Fibroblast of skin of left biceps (primary cell): Measurements from ENCODE around the gene PPP1R7.

Experiments
- DNase-seq, 2 experiments: peaks; one replicate each; pipeline ENCODE4 v3.0.0-alpha.2; 2013; ENCODE audit warnings: low read depth in 2 of 2

Gene PPP1R7

DNA sequence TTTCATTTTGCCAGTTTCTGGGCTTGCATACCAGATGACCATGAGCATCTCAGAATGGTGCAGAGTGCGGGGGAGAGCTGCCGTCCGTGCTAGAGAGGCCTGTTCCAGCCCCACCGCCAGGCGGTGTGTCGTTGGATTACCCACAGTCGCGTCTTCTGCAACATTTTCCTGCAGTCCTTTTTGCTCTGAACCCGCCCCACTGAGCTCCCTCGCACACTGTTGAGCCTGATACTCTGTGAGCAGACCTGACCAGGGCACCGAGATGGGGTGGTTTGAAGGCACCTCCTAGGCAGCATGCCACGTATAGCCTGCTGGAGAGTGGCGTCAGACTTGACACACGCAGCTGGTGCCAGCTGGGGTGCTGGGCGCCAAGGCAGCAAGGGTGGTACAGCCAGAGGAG lies 18.1 kb downstream of the PPP1R7 start:
- no peak for DNase-seq

DNA sequence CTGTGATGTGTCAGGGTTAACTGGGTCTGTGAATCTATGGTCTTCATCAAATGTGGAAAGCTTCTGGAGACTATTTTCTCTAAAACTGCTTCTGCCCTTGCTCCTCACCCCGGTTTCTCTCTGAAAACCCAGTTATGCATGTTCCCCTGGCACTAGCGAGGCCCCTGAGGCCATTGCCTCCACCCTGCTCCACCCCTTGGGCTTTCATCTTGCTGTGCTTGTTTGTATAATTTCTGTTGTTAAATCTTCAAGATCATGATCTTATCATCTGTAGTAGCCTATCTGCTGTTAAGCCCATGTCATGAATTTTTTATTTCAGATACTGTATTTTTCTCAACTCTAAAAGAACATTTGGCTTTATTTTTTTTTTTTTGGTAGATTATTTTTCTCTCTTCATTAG lies 23.3 kb downstream of the PPP1R7 start:
- no peak for DNase-seq

DNA sequence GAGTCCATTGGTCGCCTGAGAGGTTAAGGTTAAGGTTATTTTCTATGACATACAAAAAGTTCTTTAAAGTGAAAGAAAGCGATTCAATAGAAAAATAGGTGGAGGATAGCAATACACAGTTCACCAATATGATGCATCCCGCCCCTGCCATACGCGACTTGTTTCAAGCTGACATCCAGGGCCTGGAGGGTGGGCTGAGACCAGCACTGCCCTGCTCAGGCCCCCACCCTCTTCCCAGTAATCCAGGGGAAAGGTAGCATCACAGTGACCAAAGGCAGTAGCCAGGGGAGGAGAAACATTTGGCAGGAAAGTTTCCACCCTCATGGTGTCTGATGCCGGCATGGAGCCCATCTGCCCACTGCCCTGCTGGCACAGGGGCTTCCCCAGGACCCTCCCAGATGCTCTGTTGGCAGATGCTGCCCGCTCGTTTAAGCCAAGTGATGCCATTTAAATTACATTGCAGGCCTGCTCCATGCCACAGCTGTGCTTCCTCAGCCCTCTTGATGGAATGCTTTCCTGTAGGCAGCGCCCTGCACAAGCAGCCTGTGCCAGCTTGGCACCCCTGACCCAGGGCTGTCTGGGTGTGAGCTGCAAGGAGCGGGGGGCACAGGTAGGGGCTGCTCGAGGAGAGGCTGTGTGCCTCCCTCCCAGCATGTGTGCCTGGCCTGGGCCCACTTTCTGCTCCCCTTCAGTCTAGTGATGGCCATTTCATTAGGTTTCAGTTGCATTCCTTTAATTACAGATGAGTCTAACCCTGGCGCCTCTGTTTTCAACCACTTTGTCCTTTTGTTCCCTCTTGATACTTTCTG lies 27.5 kb downstream of the PPP1R7 start:
- no peak for DNase-seq

DNA sequence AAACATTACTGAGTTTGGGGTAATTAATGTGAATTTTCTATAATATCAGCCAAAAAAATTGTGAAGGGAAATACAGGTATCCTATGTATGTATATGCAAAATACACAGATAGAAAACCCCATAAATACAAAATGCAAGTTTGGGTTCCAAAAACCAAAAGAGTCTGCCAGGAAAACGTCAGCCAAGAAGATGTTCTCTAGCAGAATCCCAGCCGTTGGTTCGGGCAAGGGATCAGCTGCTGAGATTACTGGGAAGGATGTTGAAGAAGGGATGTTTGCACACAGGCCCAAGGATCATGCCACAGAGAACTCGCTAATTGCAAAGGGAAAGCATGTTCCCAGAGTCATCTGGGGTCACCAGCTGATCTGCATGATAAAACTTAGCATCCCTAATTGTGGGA lies 28.7 kb downstream of the PPP1R7 start:
- DNase-seq: no peak

DNA sequence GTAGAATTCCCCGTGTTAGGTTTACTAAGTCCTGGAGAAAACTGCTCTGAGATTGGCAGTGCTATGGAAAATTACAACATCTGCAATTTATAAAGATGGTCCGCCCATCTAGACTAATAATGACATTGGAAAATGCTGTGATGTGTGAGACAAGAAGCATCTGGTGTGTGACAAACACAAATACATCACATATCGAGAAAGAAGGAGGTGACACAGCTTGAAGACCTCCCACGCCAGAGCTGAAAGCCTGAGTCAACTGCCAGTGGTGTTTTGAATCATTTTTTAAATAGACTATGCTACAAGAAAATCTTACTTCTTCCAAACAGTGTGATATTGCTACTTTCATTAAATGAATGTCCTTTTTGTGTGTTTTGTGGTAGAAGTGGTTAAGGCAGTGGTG lies 29.6 kb downstream of the PPP1R7 start:
- DNase-seq: no peak

DNA sequence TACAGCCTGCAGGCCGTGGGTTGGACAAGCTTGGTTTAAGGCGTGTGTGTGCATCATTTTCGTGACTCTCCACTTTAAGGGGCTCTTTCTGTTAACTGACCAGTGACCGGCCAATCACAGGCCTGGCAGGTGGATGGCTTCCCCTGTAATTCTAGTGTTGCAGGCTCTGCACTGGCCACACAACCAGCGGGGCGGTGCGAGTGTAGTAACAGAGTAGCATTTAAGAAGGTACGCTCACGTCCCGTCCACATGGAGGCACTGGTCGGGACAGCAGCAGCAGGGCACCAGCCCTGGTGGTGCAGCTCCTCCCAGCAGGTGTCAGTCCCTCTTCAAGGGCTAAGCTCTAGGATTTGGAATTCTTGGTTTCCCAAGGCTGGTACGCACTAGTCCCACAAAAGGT lies 30.2 kb downstream of the PPP1R7 start:
- DNase-seq: no peak

DNA sequence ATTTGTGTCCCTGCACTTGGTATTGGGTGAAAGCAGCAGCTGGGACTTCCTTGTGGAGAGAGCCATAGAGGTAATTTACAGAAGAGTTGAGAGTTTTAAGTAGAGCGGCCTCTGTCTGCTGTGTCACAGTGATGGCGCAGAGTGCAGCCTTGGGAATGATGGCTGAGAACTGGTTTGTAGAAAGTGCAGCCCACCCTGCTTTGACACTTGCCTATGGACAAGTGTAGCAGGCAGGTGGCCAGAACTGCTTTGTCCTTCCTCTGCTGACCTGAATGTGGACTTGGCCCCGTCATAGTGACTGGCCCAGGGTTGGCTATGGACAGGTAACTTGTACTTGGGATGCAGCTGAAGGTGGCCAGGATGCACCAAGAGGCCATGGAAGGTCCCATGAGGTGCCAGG lies 31.9 kb downstream of the PPP1R7 start:
- DNase-seq: no peak

DNA sequence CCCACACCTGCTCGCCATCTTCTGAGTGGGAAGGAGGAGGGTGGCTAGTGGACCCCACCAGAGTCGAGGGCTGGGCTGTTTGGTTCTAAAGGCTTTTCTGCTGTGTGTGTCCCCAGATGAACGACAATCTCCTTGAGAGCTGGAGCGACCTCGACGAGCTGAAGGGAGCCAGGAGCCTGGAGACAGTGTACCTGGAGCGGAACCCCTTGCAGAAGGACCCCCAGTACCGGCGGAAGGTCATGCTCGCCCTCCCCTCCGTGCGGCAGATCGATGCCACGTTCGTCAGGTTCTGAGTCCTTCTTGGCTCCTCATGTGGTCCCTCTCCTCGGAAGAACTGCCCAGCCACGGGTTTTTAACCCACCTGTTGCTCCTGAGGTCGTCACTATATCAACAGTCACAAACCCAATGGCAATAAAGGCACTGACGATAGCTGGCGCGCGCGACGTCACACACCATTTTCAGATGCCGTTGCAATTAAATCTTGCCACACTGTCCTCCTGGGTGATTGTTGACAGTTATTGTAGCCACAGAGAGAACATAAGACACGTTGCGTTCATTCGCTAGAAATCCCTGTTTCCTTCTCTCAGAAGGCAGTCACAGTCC lies 32.4 kb downstream of the PPP1R7 start:
- DNase-seq: no peak

DNA sequence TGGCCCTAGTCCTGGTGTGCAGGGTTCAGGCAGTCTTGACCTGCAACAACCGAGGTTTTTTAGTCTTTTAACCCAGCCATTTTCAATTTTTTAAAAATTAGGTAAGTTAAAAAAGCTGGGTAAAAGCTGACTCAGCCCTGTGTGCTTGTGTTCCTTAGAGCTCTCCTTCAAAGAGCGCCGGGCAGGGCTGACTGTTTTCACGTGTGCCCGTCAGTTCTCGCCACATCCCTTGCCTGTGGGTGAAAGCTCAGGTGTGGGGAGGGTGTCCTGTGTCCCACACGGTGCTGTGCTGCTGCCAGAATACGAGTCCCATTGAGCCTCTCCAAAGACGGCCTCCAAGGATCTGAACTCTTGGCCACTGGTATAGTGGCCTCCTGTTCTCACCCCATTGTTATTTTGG lies 33.0 kb downstream of the PPP1R7 start:
- no peak for DNase-seq

DNA sequence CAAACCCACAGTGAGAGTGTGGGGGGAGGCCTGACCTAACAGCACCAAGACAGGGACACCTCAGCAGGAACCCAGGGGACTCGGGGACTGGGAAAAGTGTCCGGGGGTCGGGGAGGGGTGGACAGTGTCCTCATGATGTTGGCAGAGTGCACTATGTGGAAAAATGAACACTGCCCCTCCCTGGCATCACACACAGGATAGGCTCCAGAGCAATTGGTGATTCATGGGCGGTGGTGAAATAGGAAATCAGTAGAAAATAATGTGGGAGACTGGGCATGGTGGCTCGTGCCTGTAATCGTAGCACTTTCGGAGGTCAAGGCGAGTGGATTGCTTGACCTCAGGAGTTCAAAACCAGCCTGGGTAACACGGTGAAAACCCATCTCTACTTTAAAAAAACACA lies 34.6 kb downstream of the PPP1R7 start:
- no peak for DNase-seq

DNA sequence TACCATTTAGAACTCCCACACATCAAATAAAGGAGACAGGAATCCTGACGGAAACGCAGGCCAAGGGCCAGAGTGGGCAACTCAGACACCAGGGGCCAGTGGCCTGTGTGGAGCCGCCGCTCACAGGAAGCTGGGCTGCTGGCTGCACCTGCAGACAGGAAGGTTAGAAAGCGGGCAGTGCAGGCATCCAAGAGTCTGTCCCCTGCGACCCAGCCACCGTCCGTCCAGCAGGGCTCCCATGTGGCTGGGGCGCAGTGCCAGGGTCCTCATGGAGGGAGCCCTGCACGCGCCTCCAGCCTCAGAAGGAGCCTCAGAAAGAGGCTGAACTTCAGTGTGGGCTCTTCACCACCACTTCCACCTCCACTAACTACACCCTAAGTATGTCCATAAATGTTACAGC lies 35.7 kb downstream of the PPP1R7 start:
- DNase-seq: no peak

DNA sequence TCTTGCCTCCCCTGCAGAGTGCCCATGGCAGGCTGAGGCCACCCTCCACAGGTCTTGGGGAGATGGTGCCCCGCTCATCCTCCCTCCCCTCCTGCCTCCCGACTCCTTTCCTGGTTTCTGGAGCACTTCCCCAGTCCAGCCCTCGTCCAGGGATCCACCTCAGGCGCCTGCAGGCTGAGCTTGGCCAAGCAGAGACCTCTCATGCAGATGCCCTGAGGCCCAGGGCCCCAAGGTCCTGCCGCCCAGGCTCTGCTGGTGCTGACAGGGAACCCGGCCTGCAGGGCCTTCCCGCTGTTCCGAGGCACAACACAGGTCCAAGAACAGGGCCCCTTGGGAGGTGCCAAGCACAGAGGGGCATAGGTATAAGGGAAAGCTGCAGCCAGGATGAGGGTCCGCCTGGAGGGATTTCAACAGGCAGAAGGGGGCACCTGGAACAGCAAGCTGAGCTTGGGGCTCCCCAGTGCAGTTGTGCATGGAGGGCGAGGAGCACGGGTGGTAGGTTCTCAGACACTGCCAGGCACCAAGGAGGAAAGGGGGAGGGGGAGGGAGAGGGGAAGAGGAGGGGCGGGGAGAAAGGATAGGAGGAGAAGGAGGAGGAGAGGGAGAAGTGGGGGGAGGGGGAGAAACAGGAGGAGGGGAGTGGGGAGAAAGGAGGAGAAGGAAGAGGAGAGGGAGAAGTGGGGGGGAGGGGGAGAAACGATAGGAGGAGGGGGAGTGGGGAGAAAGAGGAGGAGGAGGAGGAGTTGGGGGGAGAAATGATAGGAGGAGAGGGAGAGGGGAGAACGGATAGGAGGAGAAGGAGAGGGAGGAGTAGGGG lies 37.0 kb downstream of the PPP1R7 start:
- no peak for DNase-seq

DNA sequence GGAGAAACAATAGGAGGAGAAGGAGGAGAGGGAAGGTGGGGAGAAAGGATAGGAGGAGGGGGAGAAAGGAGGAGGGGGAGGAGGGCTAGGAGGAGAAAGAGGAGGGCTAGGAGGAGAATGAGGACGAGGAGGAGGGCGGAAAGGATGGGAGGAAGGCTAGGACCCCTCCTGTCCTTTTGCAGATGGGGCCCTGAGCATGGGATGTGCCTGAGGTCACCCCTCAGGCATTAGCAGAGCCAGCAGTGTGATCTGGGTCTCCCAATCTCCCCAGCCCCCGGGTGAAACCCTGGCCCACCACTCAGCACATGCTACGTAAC lies 37.6 kb downstream of the PPP1R7 start:
- no peak for DNase-seq

DNA sequence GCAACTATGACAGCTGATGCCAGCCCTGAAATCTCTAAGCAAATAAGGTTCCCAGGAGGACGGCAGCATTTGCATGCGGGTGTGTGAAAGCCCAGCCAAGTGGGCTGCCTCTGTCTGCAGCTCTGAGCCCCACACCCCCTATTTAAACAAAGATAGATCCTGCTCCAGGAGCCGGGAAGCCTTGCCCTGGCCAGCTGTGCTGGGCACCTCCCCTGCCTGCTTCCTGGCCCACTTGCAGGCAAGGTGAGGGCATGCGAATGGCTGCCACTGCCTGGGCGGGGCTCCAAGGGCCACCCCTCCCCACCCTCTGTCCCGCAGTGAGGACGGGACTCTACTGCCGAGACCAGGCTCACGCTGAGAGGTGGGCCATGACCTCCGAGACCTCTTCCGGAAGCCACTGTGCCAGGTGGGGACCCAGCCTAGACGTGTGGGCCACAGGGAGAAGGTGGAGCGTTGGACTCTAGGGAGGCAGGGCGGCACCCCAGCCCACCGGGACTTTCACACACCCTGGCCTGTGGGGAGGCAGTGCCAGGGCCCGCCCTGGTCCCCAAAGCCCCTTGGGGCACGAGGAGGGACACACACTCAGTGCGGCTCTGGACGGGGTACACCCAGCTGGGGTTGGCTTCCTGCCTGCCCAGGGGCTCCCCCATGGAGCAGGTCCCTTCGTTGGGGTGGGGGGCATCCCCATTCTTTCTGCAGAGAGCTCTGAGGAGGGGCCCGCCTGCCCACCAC lies 38.3 kb downstream of the PPP1R7 start, which contains the start of gene ANO7:
Gene ANO7 (plus strand): TSS at position 317 of the 732 bp plus-strand sequence. CDS start 1,387 bp downstream, outside the sequence.
- no peak for DNase-seq

DNA sequence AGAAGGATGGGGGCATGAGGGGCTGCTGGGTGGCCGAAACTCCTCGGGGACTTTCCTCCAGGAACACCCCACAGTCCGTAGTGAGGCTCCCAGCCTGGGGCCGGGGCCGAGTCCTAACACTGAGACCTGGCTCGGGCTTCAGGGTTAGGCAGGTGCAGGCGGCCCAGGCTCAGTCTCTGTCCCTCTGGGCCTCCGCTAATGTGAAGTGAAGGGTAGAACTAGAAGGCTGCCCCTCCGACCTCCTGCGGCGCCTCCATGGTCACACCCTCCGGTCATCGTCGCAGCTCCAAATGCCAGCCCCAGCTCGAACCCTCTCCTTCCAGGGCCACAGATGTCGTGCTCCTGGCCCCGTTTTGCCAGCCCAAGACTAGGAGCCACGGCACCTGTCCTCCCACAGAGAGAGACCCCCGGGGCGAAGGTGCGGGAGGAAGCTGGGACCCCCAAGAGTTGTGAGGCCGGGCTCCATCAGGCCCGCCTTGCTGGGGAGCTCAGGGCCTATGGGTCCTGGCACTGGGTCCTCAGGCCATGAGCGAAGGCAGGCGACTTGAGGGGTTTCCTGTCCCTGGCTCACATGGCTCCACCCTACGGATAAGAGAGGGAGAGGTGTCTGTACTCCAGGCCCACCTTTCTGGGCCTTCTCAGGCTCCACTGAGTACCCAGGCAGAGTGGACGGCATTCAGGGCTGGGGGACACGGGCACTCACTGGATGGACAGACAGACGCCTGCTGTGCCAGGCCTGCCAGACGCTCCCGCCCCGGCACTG lies 39.0 kb downstream of the PPP1R7 start:
- DNase-seq: no peak

DNA sequence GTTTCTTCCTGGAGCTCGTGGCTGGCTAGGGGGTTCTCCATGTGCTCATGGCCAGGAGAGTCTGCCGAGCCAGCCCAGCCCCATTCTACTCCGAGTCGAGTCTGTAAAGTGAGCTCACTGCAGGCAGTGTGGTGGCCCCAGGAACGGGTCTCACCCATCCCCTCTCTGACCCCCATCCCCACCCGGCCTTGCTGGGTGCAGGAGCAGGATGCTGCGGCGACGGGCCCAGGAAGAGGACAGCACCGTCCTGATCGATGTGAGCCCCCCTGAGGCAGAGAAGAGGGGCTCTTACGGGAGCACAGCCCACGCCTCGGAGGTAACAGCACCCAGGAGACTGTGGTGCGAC lies 39.6 kb downstream of the PPP1R7 start:
- DNase-seq: no peak

DNA sequence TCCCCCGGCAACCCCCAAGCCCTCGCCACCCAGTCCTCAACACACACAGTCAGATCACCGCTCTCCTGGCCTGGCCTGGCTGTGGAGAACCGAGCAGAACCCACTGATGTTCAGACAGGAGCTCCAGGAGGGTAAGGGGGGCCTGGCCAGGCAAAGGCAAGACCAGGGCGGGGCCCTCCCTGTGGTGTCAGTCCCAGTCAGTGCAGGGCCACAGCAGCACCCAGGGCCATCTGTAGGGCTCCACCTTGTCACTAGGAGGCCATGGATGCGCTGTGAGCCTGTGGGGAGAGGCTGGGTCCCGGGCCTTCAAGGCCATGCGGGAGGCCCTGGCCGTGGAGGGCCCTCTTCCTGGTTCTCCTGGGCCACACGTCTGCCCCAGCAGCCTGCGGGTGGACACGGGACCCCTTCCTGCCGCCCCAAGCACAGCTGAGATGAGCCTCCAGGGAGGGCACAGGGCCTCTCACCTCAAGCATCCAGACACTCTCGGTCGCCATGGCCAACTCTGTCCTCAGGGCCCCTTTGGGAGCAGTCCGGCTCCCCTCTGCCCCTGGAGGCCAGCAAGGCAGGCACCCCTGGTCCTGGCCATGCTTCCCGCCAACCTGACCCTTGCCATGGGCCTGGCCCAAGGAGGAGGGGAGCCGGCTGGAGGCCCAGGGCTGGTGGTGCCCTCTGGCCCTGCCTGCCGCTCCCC lies 40.2 kb downstream of the PPP1R7 start:
- no peak for DNase-seq

DNA sequence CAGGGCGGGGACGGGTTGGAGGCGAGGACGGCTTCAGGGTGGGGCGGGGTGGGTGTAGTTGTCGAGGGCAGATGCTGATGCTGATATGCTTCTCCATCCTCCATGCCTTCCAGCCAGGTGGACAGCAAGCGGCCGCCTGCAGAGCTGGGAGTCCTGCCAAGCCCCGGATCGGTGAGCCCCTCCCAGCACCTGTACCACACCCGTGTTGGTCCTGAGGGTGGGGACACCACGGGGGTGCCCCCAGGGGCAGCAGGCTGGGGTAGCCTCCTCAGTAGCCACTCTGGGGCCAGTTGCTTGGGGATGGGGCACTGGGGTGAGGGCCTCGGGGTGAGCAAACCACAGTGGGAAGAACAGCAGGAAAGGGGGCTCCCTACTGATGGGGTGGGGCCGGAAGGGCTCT lies 40.8 kb downstream of the PPP1R7 start:
- DNase-seq: no peak

DNA sequence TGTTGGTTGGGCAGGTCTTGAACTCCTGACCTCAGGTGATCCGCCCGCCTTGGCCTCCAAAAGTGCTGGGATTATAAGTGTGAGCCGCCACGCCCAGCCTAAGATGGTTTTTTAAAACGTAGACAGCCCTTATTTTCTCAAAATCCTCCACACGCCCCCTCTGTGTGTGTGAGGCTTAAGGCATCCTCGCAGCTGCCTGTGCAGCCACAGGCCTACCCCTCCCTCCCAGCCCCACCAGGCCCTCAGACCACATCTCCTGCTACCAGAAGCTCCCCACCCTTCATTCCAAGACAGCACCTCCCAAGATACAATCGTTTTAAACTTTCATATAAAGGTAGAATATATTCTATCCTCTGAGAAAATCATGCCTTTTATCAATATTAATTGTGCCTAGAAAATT lies 43.0 kb downstream of the PPP1R7 start:
- no peak for DNase-seq

DNA sequence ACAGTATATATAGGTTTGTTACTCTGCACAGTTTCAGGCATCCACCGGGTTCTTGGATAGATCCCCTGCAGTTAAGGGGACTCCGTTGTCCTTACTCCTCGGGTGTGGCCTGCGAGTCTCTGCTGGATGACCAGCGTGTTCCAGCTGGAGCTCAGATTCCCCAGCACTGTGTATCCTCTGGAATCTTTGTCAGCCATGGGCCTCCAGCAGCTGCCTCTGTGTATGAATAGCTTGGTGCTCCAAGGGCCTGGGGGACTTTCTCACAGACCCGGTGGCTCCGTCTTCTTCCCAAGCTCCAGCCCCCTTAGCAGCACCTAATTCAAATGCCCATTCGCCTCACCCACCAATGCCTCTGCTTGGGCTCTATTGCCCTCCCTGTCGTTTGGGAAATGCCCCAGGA lies 44.5 kb downstream of the PPP1R7 start:
- no peak for DNase-seq
